HAP-1 (cell line): ENCODE results near the gene GRM3.

ENCODE experiments used
- DNase-seq, 2 experiments: peaks; one replicate each; pipeline ENCODE4 v3.0.0-alpha.2; 2016 to 2020; ENCODE audit warnings: low spot score in 2 of 2
- H3K27me3 ChIP-seq: fragments of 250-450 bp; sonication (Bioruptor Pico); 2 replicates; pipeline ENCODE4 v1.5.1; 2020; ENCODE audit warnings: low read depth, mild to moderate bottlenecking, moderate library complexity
- H3K36me3 ChIP-seq: fragments of 250-450 bp; sonication (Bioruptor Pico); replicated peaks from 2 replicates; pipeline ENCODE4 v1.5.1; 2020; ENCODE audit warnings: mild to moderate bottlenecking
- H3K4me1 ChIP-seq: fragments of 250-450 bp; sonication (Bioruptor Pico); 2 replicates; pipeline ENCODE4 v1.5.1; 2020; ENCODE audit warnings: mild to moderate bottlenecking
- H3K4me3 ChIP-seq: fragments of 250-450 bp; sonication (Bioruptor Pico); 2 replicates; pipeline ENCODE4 v1.5.1; 2020; ENCODE audit warnings: mild to moderate bottlenecking, moderate library complexity
- H3K9me3 ChIP-seq: fragments of 250-450 bp; sonication (Bioruptor Pico); 2 replicates; pipeline ENCODE4 v1.5.1; 2020; ENCODE audit warnings: mild to moderate bottlenecking, moderate library complexity
- in situ Hi-C: fragments of 300-500 bp; cut with MboI; formaldehyde crosslinking; loops from 3 replicates; pipeline ENCODE4 v1.14.3; 2020; ENCODE audit warnings: low sequenced_read_pairs, inconsistent platforms, mixed read lengths

GRM3 gene

GRCh38 chr7:86784765-86785164 lies 141.1 kb downstream of the GRM3 start:
- no peaks in the 10 kb centered on the region for H3K36me3 ChIP-seq
- in situ Hi-C loops: no loop called here
- H3K27me3 ChIP-seq: no peaks in the 10 kb centered on the region
- no peak for DNase-seq
- no peak overlapping the region for H3K4me3 ChIP-seq
- no peaks in the 10 kb centered on the region for H3K4me1 ChIP-seq
- H3K9me3 ChIP-seq: no peaks in the 10 kb centered on the region

GRCh38 chr7:86785641-86786040 lies 141.9 kb downstream of the GRM3 start:
- Histone ChIP-seq H3K4me3 (no peak overlapping the region), H3K36me3 (no peaks in the 10 kb centered on the region), H3K9me3 (no peaks in the 10 kb centered on the region), H3K27me3 (no peaks in the 10 kb centered on the region), H3K4me1 (no peaks in the 10 kb centered on the region)
- DNase-seq: no peak
- in situ Hi-C loops: no loop called here

DNA sequence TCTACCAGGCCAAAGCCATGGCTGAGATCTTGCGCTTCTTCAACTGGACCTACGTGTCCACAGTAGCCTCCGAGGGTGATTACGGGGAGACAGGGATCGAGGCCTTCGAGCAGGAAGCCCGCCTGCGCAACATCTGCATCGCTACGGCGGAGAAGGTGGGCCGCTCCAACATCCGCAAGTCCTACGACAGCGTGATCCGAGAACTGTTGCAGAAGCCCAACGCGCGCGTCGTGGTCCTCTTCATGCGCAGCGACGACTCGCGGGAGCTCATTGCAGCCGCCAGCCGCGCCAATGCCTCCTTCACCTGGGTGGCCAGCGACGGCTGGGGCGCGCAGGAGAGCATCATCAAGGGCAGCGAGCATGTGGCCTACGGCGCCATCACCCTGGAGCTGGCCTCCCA lies 142.7 kb downstream of the GRM3 start:
- in situ Hi-C loops: no loop called here
- no peak for DNase-seq
- Histone ChIP-seq H3K4me3 (no peak overlapping the region), H3K9me3 (no peaks in the 10 kb centered on the region), H3K36me3 (no peaks in the 10 kb centered on the region), H3K4me1 (no peaks in the 10 kb centered on the region), H3K27me3 (no peaks in the 10 kb centered on the region)

- no peak for DNase-seq
- Histone ChIP-seq H3K9me3 (no peaks in the 10 kb centered on the region), H3K27me3 (no peaks in the 10 kb centered on the region), H3K4me1 (no peaks in the 10 kb centered on the region), H3K36me3 (no peaks in the 10 kb centered on the region), H3K4me3 (no peak overlapping the region)
- in situ Hi-C loops: no loop called here
These were observed 145.2 kb downstream of the GRM3 start for GRCh38 chr7:86788948-86789347.

DNA sequence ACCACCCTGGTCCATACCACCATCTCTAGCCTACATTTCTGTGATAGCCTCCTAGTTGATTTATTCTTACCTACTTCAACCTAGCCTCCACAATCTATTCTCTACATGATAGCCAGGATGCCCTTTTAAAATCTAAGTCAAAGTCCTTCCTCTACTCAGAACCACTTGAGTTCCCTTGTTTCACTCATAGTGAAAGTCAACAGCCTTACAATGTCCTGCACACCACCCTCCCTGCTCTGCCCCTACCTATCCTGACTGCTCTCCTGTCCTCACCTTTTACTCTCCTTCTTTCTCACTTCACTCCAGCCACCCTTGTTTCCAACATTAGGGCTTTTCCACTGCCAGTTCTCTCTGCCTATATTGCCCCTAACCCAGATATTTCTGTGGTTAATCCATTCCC lies 146.7 kb downstream of the GRM3 start:
- no peak for DNase-seq
- in situ Hi-C loops: no loop called here
- H3K4me3 ChIP-seq: no peak overlapping the region
- no peaks in the 10 kb centered on the region for H3K4me1 ChIP-seq
- H3K27me3 ChIP-seq: no peaks in the 10 kb centered on the region
- no peaks in the 10 kb centered on the region for H3K36me3 ChIP-seq
- no peaks in the 10 kb centered on the region for H3K9me3 ChIP-seq

GRCh38 chr7:86792260-86792659 lies 148.6 kb downstream of the GRM3 start:
- no peaks in the 10 kb centered on the region for H3K9me3 ChIP-seq
- H3K4me3 ChIP-seq: no peak overlapping the region
- no peaks in the 10 kb centered on the region for H3K36me3 ChIP-seq
- no peaks in the 10 kb centered on the region for H3K27me3 ChIP-seq
- in situ Hi-C loops: no loop called here
- H3K4me1 ChIP-seq: no peaks in the 10 kb centered on the region
- no peak for DNase-seq

GRCh38 chr7:86793136-86793535 lies 149.4 kb downstream of the GRM3 start:
- Histone ChIP-seq H3K4me1 (no peaks in the 10 kb centered on the region), H3K9me3 (no peaks in the 10 kb centered on the region), H3K36me3 (no peaks in the 10 kb centered on the region), H3K27me3 (no peaks in the 10 kb centered on the region), H3K4me3 (no peak overlapping the region)
- DNase-seq: no peak
- in situ Hi-C loops: no loop called here

DNA sequence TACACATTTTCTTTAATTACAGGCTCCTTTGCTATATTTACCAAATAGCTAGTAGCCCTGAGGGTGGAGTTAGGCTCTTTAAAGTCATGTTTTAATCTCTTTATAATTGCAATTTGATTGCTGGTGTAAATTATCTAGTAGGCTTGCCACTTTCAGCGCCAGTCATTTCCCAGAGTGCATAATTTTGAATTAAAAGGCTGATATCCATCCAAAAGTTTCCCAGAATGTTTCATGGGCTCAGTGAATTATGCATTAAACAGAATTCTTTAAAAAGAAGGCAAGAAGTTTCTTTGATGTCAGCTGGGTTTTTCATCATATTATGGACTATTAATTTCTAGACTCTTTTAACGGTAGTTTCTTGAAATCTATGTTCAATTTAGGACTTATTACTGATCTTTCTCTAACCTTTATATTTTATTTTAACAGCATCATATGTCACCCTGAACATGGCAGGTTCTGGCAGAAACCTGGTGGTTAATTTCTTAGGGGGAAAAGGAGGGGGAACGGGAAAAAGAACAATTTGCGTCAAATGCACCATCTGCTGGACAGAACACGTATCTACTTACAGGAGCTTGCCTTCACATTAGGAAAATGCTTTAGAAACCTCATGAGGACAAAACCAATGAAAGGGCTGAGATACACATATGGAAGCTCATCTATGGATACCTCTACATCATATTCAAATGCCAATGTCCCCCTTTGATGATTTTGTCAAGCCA lies 171.1 kb downstream of the GRM3 start:
- DNase-seq: peak; percentile 18 to 28
- no peaks in the 10 kb centered on the region for H3K9me3 ChIP-seq
- H3K4me1 ChIP-seq: no peaks in the 10 kb centered on the region
- no peaks in the 10 kb centered on the region for H3K36me3 ChIP-seq
- in situ Hi-C loops: no loop called here
- no peak overlapping the region for H3K4me3 ChIP-seq
- H3K27me3 ChIP-seq: peaks cover 4% of the 10 kb centered on the region; the same call in 1 of the 2 replicates

GRCh38 chr7:86815556-86815955 lies 171.8 kb downstream of the GRM3 start:
- peaks cover 4% of the 10 kb centered on the region; the same call in 1 of the 2 replicates for H3K27me3 ChIP-seq
- in situ Hi-C loops: no loop called here
- no peaks in the 10 kb centered on the region for H3K9me3 ChIP-seq
- no peak overlapping the region for H3K4me3 ChIP-seq
- no peak for DNase-seq
- no peaks in the 10 kb centered on the region for H3K36me3 ChIP-seq
- H3K4me1 ChIP-seq: no peaks in the 10 kb centered on the region

DNA sequence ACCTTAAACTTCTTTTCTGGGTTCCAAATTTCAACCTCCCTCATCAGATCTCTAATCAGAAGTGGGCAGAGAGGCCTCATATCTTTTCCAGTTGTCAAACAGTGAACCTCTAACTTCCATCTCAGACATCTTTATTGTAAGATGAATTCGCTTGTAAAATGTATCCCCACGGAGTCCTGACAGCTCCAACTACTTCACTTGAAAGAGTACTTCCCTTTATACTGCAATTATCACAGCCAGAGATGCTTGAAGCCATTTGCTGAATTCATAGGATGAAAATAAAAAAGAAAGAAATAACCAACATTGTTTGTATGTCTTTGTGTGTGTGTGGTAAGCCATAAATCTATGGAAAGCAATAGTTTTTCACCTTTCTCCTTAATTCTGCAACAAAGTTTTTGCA lies 175.2 kb downstream of the GRM3 start:
- DNase-seq: no peak
- Histone ChIP-seq H3K27me3 (peaks cover 4% of the 10 kb centered on the region; the same call in 1 of the 2 replicates), H3K4me3 (no peak overlapping the region), H3K9me3 (no peaks in the 10 kb centered on the region), H3K36me3 (no peaks in the 10 kb centered on the region), H3K4me1 (no peaks in the 10 kb centered on the region)
- in situ Hi-C loops: no loop called here

- in situ Hi-C loops: no loop called here
- Histone ChIP-seq H3K36me3 (no peaks in the 10 kb centered on the region), H3K4me1 (no peaks in the 10 kb centered on the region), H3K4me3 (no peak overlapping the region), H3K27me3 (no peaks in the 10 kb centered on the region), H3K9me3 (no peaks in the 10 kb centered on the region)
- DNase-seq: no peak
These were observed 180.1 kb downstream of the GRM3 start for GRCh38 chr7:86823769-86824168.

GRCh38 chr7:86825264-86825663 lies 181.6 kb downstream of the GRM3 start:
- no peak for DNase-seq
- Histone ChIP-seq H3K4me3 (no peak overlapping the region), H3K36me3 (no peaks in the 10 kb centered on the region), H3K27me3 (no peaks in the 10 kb centered on the region), H3K4me1 (no peaks in the 10 kb centered on the region), H3K9me3 (no peaks in the 10 kb centered on the region)
- in situ Hi-C loops: no loop called here

DNA sequence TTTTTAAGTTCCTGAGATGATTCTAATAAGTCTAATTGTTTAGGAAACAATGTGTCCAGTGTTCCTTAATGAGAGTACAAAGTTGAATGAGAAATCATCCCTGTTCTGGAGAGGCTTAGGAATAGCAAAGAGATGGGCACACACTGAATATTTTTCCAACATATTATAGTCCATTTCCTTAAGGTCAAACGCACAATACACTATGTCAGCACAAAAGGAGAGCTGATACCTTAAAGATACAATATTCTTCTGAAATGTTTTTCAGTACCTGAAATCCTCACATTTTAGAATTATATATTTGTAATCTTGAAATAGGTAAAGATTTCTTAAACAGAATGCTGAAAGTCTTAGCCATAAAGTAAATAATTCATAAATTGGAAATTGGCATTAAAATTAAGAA lies 183.2 kb downstream of the GRM3 start:
- DNase-seq: no peak
- in situ Hi-C loops: no loop called here
- H3K36me3 ChIP-seq: no peaks in the 10 kb centered on the region
- 0 out of 2 replicates have a peak, but pooled peaks cover 2% of the 10 kb centered on the region for H3K27me3 ChIP-seq
- no peaks in the 10 kb centered on the region for H3K9me3 ChIP-seq
- no peak overlapping the region for H3K4me3 ChIP-seq
- no peaks in the 10 kb centered on the region for H3K4me1 ChIP-seq

DNA sequence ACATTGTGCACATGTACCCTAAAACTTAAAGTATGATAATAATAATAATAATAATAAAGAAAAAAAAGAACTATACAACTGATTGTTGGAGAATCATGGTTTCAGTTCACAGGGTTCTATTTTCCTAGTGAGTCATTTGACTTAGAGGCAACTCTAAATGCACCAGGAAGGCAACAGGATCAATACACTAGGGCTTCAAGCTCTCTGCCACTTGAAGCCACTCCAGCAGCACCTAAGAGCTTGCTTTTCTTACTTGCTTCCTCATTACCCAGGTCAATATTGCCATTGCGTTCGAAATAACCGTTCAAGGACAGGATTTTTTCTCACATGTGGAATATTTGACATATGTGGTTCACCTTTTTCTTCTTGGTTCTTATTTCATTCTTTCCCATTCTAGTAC lies 189.7 kb downstream of the GRM3 start:
- H3K27me3 ChIP-seq: 0 out of 2 replicates have a peak, but pooled peaks cover 5% of the 10 kb centered on the region
- H3K4me1 ChIP-seq: no peaks in the 10 kb centered on the region
- H3K36me3 ChIP-seq: no peaks in the 10 kb centered on the region
- H3K4me3 ChIP-seq: no peak overlapping the region
- H3K9me3 ChIP-seq: no peaks in the 10 kb centered on the region
- no peak for DNase-seq
- in situ Hi-C loops: no loop called here

DNA sequence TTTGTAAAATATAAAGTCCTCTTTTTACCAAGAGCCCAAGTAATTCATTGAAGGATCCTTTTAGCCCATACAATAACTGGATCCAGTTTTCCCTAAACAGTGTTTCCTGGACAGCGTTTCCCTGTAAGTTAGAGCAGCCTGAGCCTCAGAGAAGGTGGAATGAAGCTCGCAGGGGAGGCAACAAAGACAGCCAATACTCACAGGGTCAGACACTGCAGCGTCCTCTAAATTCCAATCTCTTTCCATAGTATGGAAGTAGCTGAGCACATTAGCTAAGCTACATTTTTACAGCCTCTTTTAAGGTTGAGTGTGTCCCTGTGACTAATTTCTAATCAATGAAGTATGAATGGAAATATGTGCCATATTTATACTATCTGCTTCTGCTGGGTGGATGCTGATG lies 193.5 kb downstream of the GRM3 start:
- no peak for DNase-seq
- in situ Hi-C loops: no loop called here
- Histone ChIP-seq H3K4me1 (no peaks in the 10 kb centered on the region), H3K4me3 (no peak overlapping the region), H3K36me3 (no peaks in the 10 kb centered on the region), H3K27me3 (0 out of 2 replicates have a peak, but pooled peaks cover 3% of the 10 kb centered on the region), H3K9me3 (no peaks in the 10 kb centered on the region)
